ENCODE measurements around the gene MYCBP2. TPM values are rescaled to one million over a fixed set of nuclear protein-coding genes. Genes with fewer than 3 reads are reported as not detected.

Gene MYCBP2
- total and polyA plus RNA-seq, 9 donors, result 45.6 to 145 (median 100) TPM

GRCh38 chr13:77047649-77048343, 279.1 kb downstream of the MYCBP2 start:
- Histone ChIP-seq H3K4me3 (no peak overlapping the region), H3K4me1 (ENCODE audit: insufficient read depth) (no peaks in the 10 kb centered on the region), H3K36me3 (no peaks in the 10 kb centered on the region), H3K27me3 (no peaks in the 10 kb centered on the region), H3K9me3 (no peaks in the 10 kb centered on the region), H3K27ac (no peak overlapping the region)
- WGBS, 3 donors, result 95 to 96% (median 95%) methylated on average over 8 of the region's 8 CpGs
- no peak for DNase-seq
- intact Hi-C loops (cut with DNase I), result no loop called here
- TF ChIP-seq EP300 (IDR thresholded peaks at IDR 0.05) (no peak), POLR2A (IDR thresholded peaks at IDR 0.05) (no peak)
- TF ChIP-seq, protein P1, sequence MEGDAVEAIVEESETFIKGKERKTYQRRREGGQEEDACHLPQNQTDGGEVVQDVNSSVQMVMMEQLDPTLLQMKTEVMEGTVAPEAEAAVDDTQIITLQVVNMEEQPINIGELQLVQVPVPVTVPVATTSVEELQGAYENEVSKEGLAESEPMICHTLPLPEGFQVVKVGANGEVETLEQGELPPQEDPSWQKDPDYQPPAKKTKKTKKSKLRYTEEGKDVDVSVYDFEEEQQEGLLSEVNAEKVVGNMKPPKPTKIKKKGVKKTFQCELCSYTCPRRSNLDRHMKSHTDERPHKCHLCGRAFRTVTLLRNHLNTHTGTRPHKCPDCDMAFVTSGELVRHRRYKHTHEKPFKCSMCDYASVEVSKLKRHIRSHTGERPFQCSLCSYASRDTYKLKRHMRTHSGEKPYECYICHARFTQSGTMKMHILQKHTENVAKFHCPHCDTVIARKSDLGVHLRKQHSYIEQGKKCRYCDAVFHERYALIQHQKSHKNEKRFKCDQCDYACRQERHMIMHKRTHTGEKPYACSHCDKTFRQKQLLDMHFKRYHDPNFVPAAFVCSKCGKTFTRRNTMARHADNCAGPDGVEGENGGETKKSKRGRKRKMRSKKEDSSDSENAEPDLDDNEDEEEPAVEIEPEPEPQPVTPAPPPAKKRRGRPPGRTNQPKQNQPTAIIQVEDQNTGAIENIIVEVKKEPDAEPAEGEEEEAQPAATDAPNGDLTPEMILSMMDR (IDR thresholded peaks at IDR 0.05), result no peak

DNA sequence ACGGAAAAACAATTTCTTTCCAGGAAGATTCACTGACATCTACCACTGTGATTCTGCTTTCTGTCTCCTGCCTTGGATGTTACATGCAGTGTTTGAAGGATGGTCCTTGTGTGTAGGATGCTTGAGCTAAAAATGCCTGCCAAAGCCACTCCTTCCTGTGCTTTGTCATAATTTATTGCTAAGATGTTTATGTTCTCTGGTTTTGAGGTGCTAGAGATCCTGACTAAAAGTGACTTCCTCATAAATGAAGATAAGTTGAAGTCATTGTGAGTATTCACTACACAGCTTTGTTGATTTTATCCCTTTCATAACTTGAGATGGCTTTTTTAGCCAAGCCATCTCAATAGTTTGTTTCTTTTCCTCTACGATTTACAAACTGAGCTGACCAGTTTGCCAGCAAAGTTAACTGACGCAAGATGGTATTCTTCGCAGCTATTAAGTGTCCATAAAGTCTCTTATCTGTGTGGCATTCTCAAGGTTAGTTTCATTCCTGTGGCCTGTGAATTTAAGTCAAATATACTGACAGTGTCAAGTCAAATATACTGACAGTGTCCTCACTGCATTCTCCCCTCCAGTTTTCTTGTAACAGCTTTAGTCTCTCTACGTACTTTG, 284.2 kb downstream of the MYCBP2 start:
- H3K36me3 ChIP-seq, result no peaks in the 10 kb centered on the region
- 55 to 70% (median 69%) methylated on average over 5 of the region's 5 CpGs for whole genome bisulfite sequencing, 3 donors
- H3K4me1 ChIP-seq (ENCODE audit: insufficient read depth), result no peaks in the 10 kb centered on the region
- TF ChIP-seq, protein P1 (IDR thresholded peaks at IDR 0.05), result no peak
- TF ChIP-seq POLR2A (IDR thresholded peaks at IDR 0.05) (no peak), EP300 (IDR thresholded peaks at IDR 0.05) (no peak)
- H3K27me3 ChIP-seq, result no peaks in the 10 kb centered on the region
- intact Hi-C loops (cut with DNase I), result no loop called here
- DNase-seq, result no peak
- no peak overlapping the region for H3K27ac ChIP-seq
- no peaks in the 10 kb centered on the region for H3K9me3 ChIP-seq
- no peak overlapping the region for H3K4me3 ChIP-seq

- intact Hi-C loops (cut with DNase I), result no loop called here
- TF ChIP-seq EP300 (IDR thresholded peaks at IDR 0.05), result no peak
- no peak for TF ChIP-seq POLR2A (IDR thresholded peaks at IDR 0.05)
- TF ChIP-seq, protein P1 (IDR thresholded peaks at IDR 0.05), result no peak
- H3K36me3 ChIP-seq, result no peaks in the 10 kb centered on the region
- WGBS, 3 donors, result 91 to 93% (median 92%) methylated on average over 9 of the region's 9 CpGs
- no peak for DNase-seq
- no peak overlapping the region for H3K27ac ChIP-seq
- no peak overlapping the region for H3K4me3 ChIP-seq
- no peaks in the 10 kb centered on the region for H3K27me3 ChIP-seq
- H3K4me1 ChIP-seq (ENCODE audit: insufficient read depth), result peaks cover 6% of the 10 kb centered on the region
- no peaks in the 10 kb centered on the region for H3K9me3 ChIP-seq
These were observed 286.1 kb downstream of the MYCBP2 start for GRCh38 chr13:77040835-77041234.

GRCh38 chr13:77040076-77040475, 286.8 kb downstream of the MYCBP2 start:
- no peak for DNase-seq
- 89 to 93% (median 90%) methylated on average over 7 of the region's 7 CpGs for WGBS, 3 donors
- intact Hi-C loops (cut with DNase I), result no loop called here
- Histone ChIP-seq H3K4me1 (ENCODE audit: insufficient read depth) (peaks cover 6% of the 10 kb centered on the region), H3K9me3 (no peaks in the 10 kb centered on the region), H3K27me3 (no peaks in the 10 kb centered on the region), H3K27ac (no peak overlapping the region), H3K36me3 (no peaks in the 10 kb centered on the region), H3K4me3 (no peak overlapping the region)
- TF ChIP-seq POLR2A (IDR thresholded peaks at IDR 0.05), result no peak
- TF ChIP-seq, protein P1 (IDR thresholded peaks at IDR 0.05), result no peak
- TF ChIP-seq EP300 (IDR thresholded peaks at IDR 0.05), result no peak
